Uterus (tissue), 2 donors: Measurements from ENCODE around the gene GATB.

Experiments
- POLR2A ChIP-seq, 2 donors: fragments of 450-650 bp; IDR thresholded peaks; one replicate each; pipeline ENCODE4 v1.6.1; 2016; ENCODE audit warnings: antibody characterized with exemption in 2 of 2, mild to moderate bottlenecking in 1 of 2, moderate library complexity in 1 of 2
- TF ChIP-seq, protein P1 (sequence below), 4 experiments: fragments of 200-600 bp in 2 of 4; fragments of 450-650 bp in 2 of 4; sonication (generic) in 2 of 4; IDR thresholded peaks; one replicate each; pipeline ENCODE4 v1.5.1; 2016 to 2019; ENCODE audit warnings: antibody characterized with exemption in 4 of 4, mild to moderate bottlenecking in 2 of 4, moderate library complexity in 1 of 4

DNA sequence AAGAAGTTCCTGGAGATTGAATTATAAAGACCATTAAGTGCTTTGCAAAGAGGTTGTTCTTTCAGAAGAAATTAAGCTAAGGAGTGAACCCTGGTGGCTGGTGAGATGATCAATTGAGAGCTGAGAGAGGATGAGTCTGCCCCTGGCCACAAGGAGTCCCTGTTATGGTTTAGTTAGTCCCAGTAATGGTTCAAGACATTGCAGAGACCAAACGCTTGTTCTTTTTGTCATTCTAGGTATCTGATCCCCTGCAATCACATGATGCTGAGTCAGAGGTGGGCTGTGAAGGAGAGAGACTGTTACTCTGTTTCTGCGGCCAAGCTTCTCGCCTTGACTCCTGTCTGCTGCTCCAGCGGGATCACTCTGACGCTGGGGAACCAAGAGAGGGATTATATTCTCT, 114.5 kb downstream of the GATB start:
- no peak for TF ChIP-seq POLR2A (IDR thresholded peaks at IDR 0.05)
- TF ChIP-seq, protein P1, sequence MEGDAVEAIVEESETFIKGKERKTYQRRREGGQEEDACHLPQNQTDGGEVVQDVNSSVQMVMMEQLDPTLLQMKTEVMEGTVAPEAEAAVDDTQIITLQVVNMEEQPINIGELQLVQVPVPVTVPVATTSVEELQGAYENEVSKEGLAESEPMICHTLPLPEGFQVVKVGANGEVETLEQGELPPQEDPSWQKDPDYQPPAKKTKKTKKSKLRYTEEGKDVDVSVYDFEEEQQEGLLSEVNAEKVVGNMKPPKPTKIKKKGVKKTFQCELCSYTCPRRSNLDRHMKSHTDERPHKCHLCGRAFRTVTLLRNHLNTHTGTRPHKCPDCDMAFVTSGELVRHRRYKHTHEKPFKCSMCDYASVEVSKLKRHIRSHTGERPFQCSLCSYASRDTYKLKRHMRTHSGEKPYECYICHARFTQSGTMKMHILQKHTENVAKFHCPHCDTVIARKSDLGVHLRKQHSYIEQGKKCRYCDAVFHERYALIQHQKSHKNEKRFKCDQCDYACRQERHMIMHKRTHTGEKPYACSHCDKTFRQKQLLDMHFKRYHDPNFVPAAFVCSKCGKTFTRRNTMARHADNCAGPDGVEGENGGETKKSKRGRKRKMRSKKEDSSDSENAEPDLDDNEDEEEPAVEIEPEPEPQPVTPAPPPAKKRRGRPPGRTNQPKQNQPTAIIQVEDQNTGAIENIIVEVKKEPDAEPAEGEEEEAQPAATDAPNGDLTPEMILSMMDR (IDR thresholded peaks at IDR 0.05) = no peak
